Uterus (tissue), 4 donors: Measurements from ENCODE around the gene PPP3CA. TPM values are rescaled to one million over a fixed set of nuclear protein-coding genes. Genes with fewer than 3 reads are reported as not detected.
A peak's percentile ranks its signal among the peaks of the same experiment; 100 is the strongest.

ENCODE experiments used
- DNase-seq, 2 donors: peaks; one replicate each; pipeline ENCODE4 v3.0.0-alpha.2; 2019 to 2020
- H3K27ac ChIP-seq, 2 donors: fragments of 200-600 bp; sonication (generic); 1 replicate in 1 of 2; 2 replicates in 1 of 2; pipeline ENCODE4 v1.5.1; 2016 to 2018
- H3K27me3 ChIP-seq, 2 donors: fragments of 200-600 bp; sonication (generic); one replicate each; pipeline ENCODE4 v1.5.1; 2018 to 2019; ENCODE audit warnings: control low read depth in 1 of 2
- H3K36me3 ChIP-seq, 2 donors: fragments of 200-600 bp; sonication (generic); one replicate each; pipeline ENCODE4 v1.5.1; 2019; ENCODE audit warnings: control low read depth in 1 of 2
- H3K4me1 ChIP-seq, 2 donors: fragments of 200-600 bp; sonication (generic); one replicate each; pipeline ENCODE4 v1.5.1; 2018 to 2019; ENCODE audit warnings: control low read depth in 1 of 2
- H3K4me3 ChIP-seq, 2 donors: fragments of 200-600 bp; sonication (generic); 1 replicate in 1 of 2; 2 replicates in 1 of 2; pipeline ENCODE4 v1.5.1; 2018 to 2019; ENCODE audit warnings: mild to moderate bottlenecking in 1 of 2
- H3K9me3 ChIP-seq, 2 donors: fragments of 200-600 bp; sonication (generic); one replicate each; pipeline ENCODE4 v1.5.1; 2019; ENCODE audit warnings: control low read depth in 1 of 2
- CTCF ChIP-seq, 4 experiments: fragments of 200-600 bp in 2 of 4; fragments of 450-650 bp in 2 of 4; sonication (generic) in 2 of 4; IDR thresholded peaks; one replicate each; pipeline ENCODE4 v1.5.1; 2016 to 2019; ENCODE audit warnings: antibody characterized with exemption in 4 of 4, mild to moderate bottlenecking in 2 of 4, moderate library complexity in 1 of 4
- POLR2A ChIP-seq, 2 donors: fragments of 450-650 bp; IDR thresholded peaks; one replicate each; pipeline ENCODE4 v1.6.1; 2016; ENCODE audit warnings: antibody characterized with exemption in 2 of 2, mild to moderate bottlenecking in 1 of 2, moderate library complexity in 1 of 2
- intact Hi-C: fragments of 100-400 bp; cut with DNase I; formaldehyde crosslinking; loops from one replicate; pipeline ENCODE4 v1.15.1; 2023; ENCODE audit warnings: low total_unique reads
- total RNA-seq, 4 donors: library from RNA; depleted of rRNA in 3 of 4; stranded (reverse); fragments of >200 nt in 3 of 4; gene quantifications; one replicate each; pipeline versions ENCODE4 v1.1.0 to v1.2.4, GENCODE V29; 2014 to 2023
- donor health status: DM: yes; HTN: yes; CAD: no.

PPP3CA gene
- total RNA-seq, 4 donors from 2014 or later: 32.8 to 70.0 (median 39.8) TPM

- no peaks in the 10 kb centered on the region for H3K27me3 ChIP-seq
- no peak for DNase-seq
- no peak overlapping the region for H3K27ac ChIP-seq
- H3K4me3 ChIP-seq: no peak overlapping the region
- H3K9me3 ChIP-seq: no peaks in the 10 kb centered on the region
- no peaks in the 10 kb centered on the region for H3K36me3 ChIP-seq
- intact Hi-C loops: no loop called here
- H3K4me1 ChIP-seq: peaks cover 0 to 2% of the 10 kb centered on the region in 2 donors
- TF ChIP-seq CTCF (IDR thresholded peaks at IDR 0.05) (no peak), POLR2A (IDR thresholded peaks at IDR 0.05) (no peak)
Observed at GRCh38 chr4:101282076-101282844, 65.1 kb downstream of the PPP3CA start.

GRCh38 chr4:101280866-101281600 lies 66.3 kb downstream of the PPP3CA start:
- Histone ChIP-seq H3K9me3 (no peaks in the 10 kb centered on the region), H3K27ac (no peak overlapping the region), H3K27me3 (no peaks in the 10 kb centered on the region), H3K36me3 (no peaks in the 10 kb centered on the region), H3K4me3 (no peak overlapping the region), H3K4me1 (peaks cover 0 to 2% of the 10 kb centered on the region in 2 donors)
- no peak for DNase-seq
- intact Hi-C loops: no loop called here
- TF ChIP-seq CTCF (IDR thresholded peaks at IDR 0.05) (no peak), POLR2A (IDR thresholded peaks at IDR 0.05) (no peak)

GRCh38 chr4:101279377-101279871 lies 67.9 kb downstream of the PPP3CA start:
- H3K27me3 ChIP-seq: no peaks in the 10 kb centered on the region
- peaks cover 0 to 2% of the 10 kb centered on the region in 2 donors for H3K4me1 ChIP-seq
- DNase-seq: peak; percentile 71 to 77
- H3K9me3 ChIP-seq: no peaks in the 10 kb centered on the region
- no peak for TF ChIP-seq POLR2A (IDR thresholded peaks at IDR 0.05)
- no peak for TF ChIP-seq CTCF (IDR thresholded peaks at IDR 0.05)
- no peaks in the 10 kb centered on the region for H3K36me3 ChIP-seq
- H3K27ac ChIP-seq: no peak overlapping the region
- intact Hi-C loops: no loop called here
- no peak overlapping the region for H3K4me3 ChIP-seq

- Histone ChIP-seq H3K27me3 (no peaks in the 10 kb centered on the region), H3K36me3 (no peaks in the 10 kb centered on the region), H3K9me3 (no peaks in the 10 kb centered on the region), H3K4me1 (no peaks in the 10 kb centered on the region), H3K27ac (no peak overlapping the region), H3K4me3 (no peak overlapping the region)
- intact Hi-C loops: no loop called here
- TF ChIP-seq CTCF (IDR thresholded peaks at IDR 0.05): no peak
- TF ChIP-seq POLR2A (IDR thresholded peaks at IDR 0.05): no peak
- DNase-seq: no peak
Observed at GRCh38 chr4:101277671-101278070, 69.7 kb downstream of the PPP3CA start.

GRCh38 chr4:101276661-101277060 lies 70.7 kb downstream of the PPP3CA start:
- intact Hi-C loops: no loop called here
- no peaks in the 10 kb centered on the region for H3K4me1 ChIP-seq
- no peaks in the 10 kb centered on the region for H3K27me3 ChIP-seq
- no peak for DNase-seq
- no peak overlapping the region for H3K27ac ChIP-seq
- H3K36me3 ChIP-seq: no peaks in the 10 kb centered on the region
- no peaks in the 10 kb centered on the region for H3K9me3 ChIP-seq
- no peak overlapping the region for H3K4me3 ChIP-seq
- TF ChIP-seq CTCF (IDR thresholded peaks at IDR 0.05): no peak
